NOMO-1 (cell line): ENCODE results near the gene SCARB2.
A peak's percentile ranks its signal among the peaks of the same experiment; 100 is the strongest.

Experiments
- DNase-seq, 2 experiments: peaks; one replicate each; lab custom pipeline; 2025; ENCODE audit not compliant: unreplicated experiment in 2 of 2; lab: John Stamatoyannopoulos, UW

The SCARB2 gene

DNA sequence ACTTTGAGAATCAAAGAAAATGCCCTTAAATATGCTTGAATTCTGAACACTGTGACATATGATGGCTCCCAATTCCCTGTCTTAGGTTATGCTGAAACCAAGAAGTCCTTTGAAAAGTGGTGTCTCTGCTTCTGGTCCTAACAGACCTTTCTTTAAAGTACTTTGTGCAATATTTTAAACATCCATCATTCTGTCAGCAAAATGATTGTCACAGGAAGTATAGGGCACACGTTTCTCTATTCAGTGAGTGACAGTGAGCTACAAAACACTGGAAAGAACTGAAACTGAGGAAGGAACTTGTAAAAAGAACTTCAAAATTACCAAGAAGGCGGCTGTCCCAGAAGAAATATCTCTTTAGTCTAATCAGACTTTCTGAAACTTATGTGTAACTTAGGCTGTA lies 53.3 kb downstream of the SCARB2 start:
- DNase-seq: peak; percentile 12 to 84

DNA sequence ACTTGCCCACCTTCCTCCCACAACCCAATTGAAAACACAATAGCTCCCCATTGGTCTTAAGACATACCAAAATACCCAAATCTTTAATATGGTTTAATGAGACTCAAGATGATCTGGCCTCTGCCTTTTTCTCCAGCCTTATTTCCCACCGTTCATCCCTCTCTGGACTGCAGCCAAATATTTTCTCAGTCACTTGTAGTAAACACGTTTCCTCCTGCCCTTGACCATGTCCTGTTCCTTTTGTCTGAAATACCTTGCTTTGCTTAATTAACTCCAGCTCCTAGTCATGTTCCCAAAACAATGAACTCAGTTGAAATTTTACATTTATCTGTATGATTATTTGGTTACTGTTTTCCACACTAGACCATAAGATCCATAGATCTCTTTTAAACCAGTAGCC lies 57.0 kb downstream of the SCARB2 start:
- no peak for DNase-seq

DNA sequence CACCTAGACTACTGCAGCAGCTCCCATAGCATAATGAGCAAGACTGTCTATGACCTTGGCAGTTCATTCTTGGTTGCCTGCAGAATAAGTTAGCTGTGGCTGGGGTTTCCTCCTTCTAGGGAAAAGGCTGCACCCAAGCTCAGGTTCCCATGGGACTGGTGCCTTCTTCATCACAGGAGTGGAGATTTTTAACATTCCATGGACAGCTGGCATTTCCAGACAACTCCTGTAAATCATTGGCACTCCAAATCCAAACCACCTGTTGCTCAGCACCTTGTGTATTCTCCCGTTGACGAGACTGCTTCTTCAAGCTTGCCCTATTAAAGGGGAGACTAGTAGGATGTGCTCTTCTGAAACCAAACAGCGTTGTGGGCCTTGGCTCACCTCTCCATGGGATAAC lies 57.6 kb downstream of the SCARB2 start:
- no peak for DNase-seq

DNA sequence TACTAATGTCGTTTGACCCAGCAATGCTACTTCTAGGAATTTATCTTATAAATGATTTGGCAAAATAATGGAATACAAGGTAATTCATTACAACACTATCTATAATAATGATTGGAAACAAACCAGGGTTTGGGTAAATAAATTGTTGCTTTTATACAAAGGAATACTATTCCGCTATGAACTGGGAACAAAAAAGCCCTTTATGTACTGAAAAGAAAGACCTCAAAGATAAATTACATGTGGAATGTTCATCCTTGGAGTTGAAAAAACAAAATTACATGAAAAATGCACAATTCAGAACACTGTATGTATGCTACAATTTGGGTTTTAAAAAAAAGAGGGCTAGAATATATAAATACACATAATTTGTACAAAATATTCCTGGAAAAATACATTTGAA lies 60.3 kb downstream of the SCARB2 start:
- DNase-seq: no peak

- DNase-seq: peak; percentile 93
Observed at GRCh38 chr4:76148142-76148865, 65.3 kb downstream of the SCARB2 start, which contains the start of gene NUP54. NUP54 (minus strand) TSS chr4:76148397; CDS start chr4:76148374, 23 bp downstream.

DNA sequence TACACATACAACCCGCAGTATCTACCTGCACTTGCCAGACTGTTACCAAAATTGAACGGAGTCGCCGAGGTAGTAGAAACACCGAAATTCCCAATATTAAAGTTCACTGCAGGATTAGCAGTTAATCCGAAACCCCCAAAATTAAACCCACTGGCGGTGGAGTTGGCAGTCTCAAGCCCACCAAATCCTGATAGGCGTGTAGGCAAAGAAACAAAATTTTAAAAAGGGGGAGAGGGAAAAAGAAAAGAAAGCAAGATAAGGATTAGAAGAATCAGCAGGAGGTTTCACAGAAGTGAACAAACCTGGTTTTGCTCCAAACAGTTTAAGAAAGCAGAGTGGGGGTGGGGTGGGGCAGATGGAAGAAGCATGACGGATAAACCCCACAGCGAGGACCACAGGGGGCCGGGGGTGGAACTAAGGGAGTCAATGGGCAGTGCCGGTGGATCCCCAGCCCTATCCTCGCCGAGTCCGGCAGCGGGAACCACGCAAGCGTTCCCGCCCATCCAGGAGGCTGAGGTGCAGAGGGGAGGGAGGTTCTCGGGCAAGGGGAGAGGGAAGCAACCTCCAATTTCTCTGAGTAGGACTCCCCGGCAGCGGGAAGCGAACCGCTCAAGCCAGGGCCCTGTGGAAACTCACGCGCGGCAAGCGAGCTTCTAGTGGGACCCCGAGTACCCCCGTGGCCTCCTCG lies 66.0 kb downstream of the SCARB2 start:
- peak; percentile 55 to 56 for DNase-seq

- DNase-seq: no peak
Observed at GRCh38 chr4:76144546-76144945, 69.1 kb downstream of the SCARB2 start.

DNA sequence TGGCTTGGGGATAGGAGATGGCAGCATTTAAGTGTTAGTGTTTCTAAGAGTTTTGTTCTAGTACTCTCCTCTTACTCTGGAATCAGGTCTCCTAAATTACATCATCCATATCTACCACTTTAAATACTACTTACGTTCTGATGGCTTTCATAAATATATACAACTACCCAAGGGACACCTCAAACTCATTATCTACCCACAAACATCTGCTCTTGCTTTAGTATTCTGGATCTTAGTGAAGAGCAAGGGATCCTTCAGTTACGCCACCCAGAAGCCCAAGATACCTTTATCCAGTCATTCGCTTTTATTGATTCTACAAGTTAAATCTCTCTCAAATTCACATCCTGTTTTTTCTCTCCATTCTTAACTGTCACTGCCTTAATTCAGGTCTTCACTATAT lies 72.4 kb downstream of the SCARB2 start:
- DNase-seq: no peak

DNA sequence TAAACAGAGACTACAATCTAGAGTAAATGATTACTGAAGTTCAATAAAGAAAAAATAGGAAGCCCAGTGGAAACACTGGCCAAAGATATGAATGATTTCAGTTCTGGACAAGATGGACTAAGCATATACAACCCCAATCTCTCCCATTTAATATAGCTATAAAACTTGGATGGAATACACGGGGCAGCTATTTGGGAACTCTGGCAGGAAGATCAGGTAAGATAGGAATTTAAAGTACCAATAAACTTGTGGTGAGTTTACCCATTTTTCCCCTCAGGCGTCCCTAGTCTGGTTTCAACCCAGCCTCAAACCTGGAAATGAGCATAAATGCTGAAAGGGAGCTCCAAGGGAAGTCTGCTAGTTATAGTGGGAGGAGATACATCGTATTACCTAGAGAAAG lies 85.9 kb downstream of the SCARB2 start:
- DNase-seq: no peak

DNA sequence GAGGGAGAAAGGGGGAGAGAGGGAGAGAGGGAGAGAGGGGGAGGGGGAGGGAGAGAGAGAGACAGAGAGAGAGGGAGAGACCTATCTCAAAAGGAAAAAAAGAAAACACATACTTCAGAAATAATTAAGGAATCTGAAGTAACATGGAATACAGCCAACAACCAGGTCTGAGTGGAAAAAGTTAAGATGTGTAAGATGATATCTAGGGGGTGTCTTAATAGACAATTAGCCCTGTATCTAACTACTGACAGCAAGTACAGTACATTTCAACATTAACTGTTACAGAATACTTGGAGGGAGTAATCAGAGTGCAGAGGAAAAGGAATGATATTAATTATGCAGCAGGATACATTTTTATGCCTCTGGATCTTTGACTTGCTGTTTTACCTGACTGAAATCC lies 87.8 kb downstream of the SCARB2 start:
- DNase-seq: no peak

- DNase-seq: no peak
Observed at GRCh38 chr4:76120199-76120598, 93.4 kb downstream of the SCARB2 start.

- DNase-seq: no peak
Observed at GRCh38 chr4:76117536-76117935, 96.1 kb downstream of the SCARB2 start.

DNA sequence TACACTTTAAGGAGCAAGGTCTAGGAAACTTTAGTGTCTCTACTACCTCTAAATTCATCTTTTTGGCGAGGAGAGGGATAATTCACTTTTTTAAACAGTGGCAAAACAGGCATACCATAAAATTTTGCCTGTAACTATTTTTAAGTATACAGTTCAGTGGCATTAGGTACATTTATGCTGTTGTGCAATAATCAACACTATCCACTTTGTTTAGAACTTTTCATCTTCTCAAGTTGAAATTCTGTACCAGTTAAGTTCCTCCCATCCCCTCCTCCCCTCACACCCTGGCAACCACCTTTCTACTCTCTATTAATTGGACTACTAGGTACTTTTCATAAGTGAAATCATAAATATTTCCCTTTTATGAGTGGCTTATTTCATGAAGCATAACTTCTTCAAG lies 96.8 kb downstream of the SCARB2 start:
- no peak for DNase-seq
